Sigmoid colon (tissue), 7 donors: ENCODE results near the gene LCE2A. TPM values are rescaled to one million over a fixed set of nuclear protein-coding genes. Genes with fewer than 3 reads are reported as not detected.

Experiments used
- DNase-seq: peaks from one replicate; pipeline ENCODE4 v3.0.0-alpha.2; 2019
- H3K27ac ChIP-seq, 4 donors: fragments of 200-600 bp; sonication (generic); one replicate each; pipeline ENCODE4 v1.5.1; 2016 to 2019; ENCODE audit warnings: mild to moderate bottlenecking in 1 of 4
- H3K27me3 ChIP-seq, 3 donors: fragments of 200-600 bp; sonication (generic); one replicate each; pipeline ENCODE4 v1.5.1; 2019; ENCODE audit warnings: mild to moderate bottlenecking in 1 of 3
- H3K36me3 ChIP-seq, 4 donors: fragments of 200-600 bp; sonication (generic); one replicate each; pipeline ENCODE4 v1.5.1; 2016 to 2019
- H3K4me1 ChIP-seq, 4 donors: fragments of 200-600 bp; sonication (generic); one replicate each; pipeline ENCODE4 v1.5.1; 2017 to 2019
- H3K4me3 ChIP-seq, 4 donors: fragments of 200-600 bp; sonication (generic); one replicate each; pipeline ENCODE4 v1.5.1; 2017 to 2019; ENCODE audit warnings: mild to moderate bottlenecking in 2 of 4, moderate library complexity in 1 of 4
- H3K9me3 ChIP-seq, 4 donors: fragments of 200-600 bp in 3 of 4; sonication (generic) in 3 of 4; one replicate each; pipeline versions ENCODE4 v1.5.1 to v1.6.1; 2013 to 2019
- CTCF ChIP-seq, 4 experiments: fragments of 450-650 bp in 3 of 4; fragments of 200-600 bp in 1 of 4; IDR thresholded peaks; one replicate each; pipeline ENCODE4 v1.5.1; 2016 to 2019; ENCODE audit warnings: antibody characterized with exemption in 4 of 4, mild to moderate bottlenecking in 3 of 4, moderate library complexity in 2 of 4
- EP300 ChIP-seq, 4 donors: sonication (generic); formaldehyde crosslinking; IDR thresholded peaks; one replicate each; pipeline ENCODE4 v1.6.1; 2017; ENCODE audit warnings: antibody characterized with exemption in 4 of 4
- POLR2A ChIP-seq, 2 donors: fragments of 450-650 bp; IDR thresholded peaks; one replicate each; pipeline ENCODE4 v1.6.1; 2016; ENCODE audit warnings: antibody characterized with exemption in 2 of 2, mild to moderate bottlenecking in 2 of 2, moderate library complexity in 2 of 2
- POLR2AphosphoS5 ChIP-seq, 4 donors: sonication (generic); formaldehyde crosslinking; IDR thresholded peaks; one replicate each; pipeline ENCODE4 v1.6.1; 2017; ENCODE audit warnings: antibody characterized with exemption in 4 of 4
- WGBS, 2 donors: extraction: QIAGEN DNeasy Blood & Tissue Kit; methylation state at CpG; one replicate each; pipeline ENCODE4 v1.1.7; 2013; 5-methylcytosine and 5-hydroxymethylcytosine counted together
- intact Hi-C: fragments of 100-400 bp; cut with DNase I; formaldehyde crosslinking; loops from one replicate; pipeline ENCODE4 v1.15.1; 2023
- polyA plus RNA-seq, 3 donors: library from polyadenylated mRNA; stranded (reverse); fragments of 200-250 nt; gene quantifications; one replicate each; pipeline ENCODE4 v1.2.3, GENCODE V29; 2013
- total RNA-seq, 4 donors: library from RNA; depleted of rRNA; stranded (reverse); fragments of >200 nt; gene quantifications; one replicate each; pipeline ENCODE4 v1.1.0, GENCODE V29; 2016
- donor health status: healthy with polysubstance abuse.
- donor health status: Bipolar disorder and iron deficiency.
- donor health status: healthy.

The LCE2A gene
- total and polyA plus RNA-seq, 7 donors = not detected

GRCh38 chr1:152747831-152748230 lies 49.7 kb downstream of the LCE2A start:
- no peaks in the 10 kb centered on the region for H3K4me1 ChIP-seq
- no peaks in the 10 kb centered on the region for H3K9me3 ChIP-seq
- TF ChIP-seq CTCF (IDR thresholded peaks at IDR 0.05) (no peak), EP300 (IDR thresholded peaks at IDR 0.05) (no peak), POLR2AphosphoS5 (IDR thresholded peaks at IDR 0.05) (no peak), POLR2A (IDR thresholded peaks at IDR 0.05) (no peak)
- H3K36me3 ChIP-seq = no peaks in the 10 kb centered on the region
- no peak overlapping the region for H3K27ac ChIP-seq
- no peaks in the 10 kb centered on the region for H3K27me3 ChIP-seq
- DNase-seq = no peak
- intact Hi-C loops = no loop called here
- 29 to 37% methylated on average over 1 of the region's 1 CpG for WGBS, 2 donors
- no peak overlapping the region for H3K4me3 ChIP-seq

Other genes with a start within 250 kb of the LCE2A start
- not detected for gene LCE5A, start 187.5 kb upstream of the LCE2A start, total RNA-seq
- not detected for gene LCE5A, start 187.5 kb upstream of the LCE2A start, polyA plus RNA-seq
- gene CRCT1, start 183.9 kb upstream of the LCE2A start, total RNA-seq = not detected
- gene CRCT1, start 183.9 kb upstream of the LCE2A start, polyA plus RNA-seq = under 1 TPM in 1 of 3 donors, not detected in 2; 0.28 TPM
- not detected for gene LCE3E, start 131.6 kb upstream of the LCE2A start, total RNA-seq
- gene LCE3E, start 131.6 kb upstream of the LCE2A start, polyA plus RNA-seq = not detected
- not detected for gene LCE3D, start 117.8 kb upstream of the LCE2A start, total RNA-seq
- not detected for gene LCE3D, start 117.8 kb upstream of the LCE2A start, polyA plus RNA-seq
- gene LCE3C, start 98.1 kb upstream of the LCE2A start, total RNA-seq = not detected
- not detected for gene LCE3C, start 98.1 kb upstream of the LCE2A start, polyA plus RNA-seq
- not detected for gene LCE3B, start 84.5 kb upstream of the LCE2A start, total RNA-seq
- gene LCE3B, start 84.5 kb upstream of the LCE2A start, polyA plus RNA-seq = not detected
- gene LCE3A, start 75.2 kb upstream of the LCE2A start, total RNA-seq = not detected
- not detected for gene LCE3A, start 75.2 kb upstream of the LCE2A start, polyA plus RNA-seq
- not detected for gene LCE2D, start 35.0 kb upstream of the LCE2A start, total RNA-seq
- gene LCE2D, start 35.0 kb upstream of the LCE2A start, polyA plus RNA-seq = not detected
- not detected for gene LCE2C, start 23.1 kb upstream of the LCE2A start, total RNA-seq
- gene LCE2C, start 23.1 kb upstream of the LCE2A start, polyA plus RNA-seq = not detected
- not detected for gene LCE2B, start 12.2 kb upstream of the LCE2A start, total RNA-seq
- gene LCE2B, start 12.2 kb upstream of the LCE2A start, polyA plus RNA-seq = not detected
- gene LCE4A, start 9.8 kb downstream of the LCE2A start, total RNA-seq = not detected
- not detected for gene LCE4A, start 9.8 kb downstream of the LCE2A start, polyA plus RNA-seq
- gene KPRP, start 59.7 kb downstream of the LCE2A start, total RNA-seq = not detected
- gene KPRP, start 59.7 kb downstream of the LCE2A start, polyA plus RNA-seq = not detected
- gene LCE1F, start 76.8 kb downstream of the LCE2A start, total RNA-seq = not detected
- gene LCE1F, start 76.8 kb downstream of the LCE2A start, polyA plus RNA-seq = not detected
- gene LCE1E, start 87.9 kb downstream of the LCE2A start, total RNA-seq = not detected
- gene LCE1E, start 87.9 kb downstream of the LCE2A start, polyA plus RNA-seq = not detected
- gene LCE1D, start 98.4 kb downstream of the LCE2A start, total RNA-seq = not detected
- not detected for gene LCE1D, start 98.4 kb downstream of the LCE2A start, polyA plus RNA-seq
- gene LCE1C, start 108.3 kb downstream of the LCE2A start, total RNA-seq = not detected
- gene LCE1C, start 108.3 kb downstream of the LCE2A start, polyA plus RNA-seq = not detected
- not detected for gene LCE1B, start 113.6 kb downstream of the LCE2A start, total RNA-seq
- not detected for gene LCE1B, start 113.6 kb downstream of the LCE2A start, polyA plus RNA-seq
- gene LCE1A, start 129.1 kb downstream of the LCE2A start, total RNA-seq = not detected
- gene LCE1A, start 129.1 kb downstream of the LCE2A start, polyA plus RNA-seq = not detected
- not detected for gene LCE6A, start 144.5 kb downstream of the LCE2A start, total RNA-seq
- gene LCE6A, start 144.5 kb downstream of the LCE2A start, polyA plus RNA-seq = 1 to 10 TPM in 1 of 3 donors, not detected in 2; 2.4 TPM
- gene LCE7A, start 161.7 kb downstream of the LCE2A start, total RNA-seq = not detected
- gene LCE7A, start 161.7 kb downstream of the LCE2A start, polyA plus RNA-seq = not detected
- gene SMCP, start 180.0 kb downstream of the LCE2A start, total RNA-seq = not detected
- gene SMCP, start 180.0 kb downstream of the LCE2A start, polyA plus RNA-seq = not detected
- gene IVL, start 210.2 kb downstream of the LCE2A start, total RNA-seq = not detected
- 1 to 10 TPM in 1 of 3 donors, under 1 TPM in 1, not detected in 1; 0.03 to 1.2 TPM for gene IVL, start 210.2 kb downstream of the LCE2A start, polyA plus RNA-seq
- gene SPRR5, start 248.9 kb downstream of the LCE2A start, total RNA-seq = not detected
- not detected for gene SPRR5, start 248.9 kb downstream of the LCE2A start, polyA plus RNA-seq